ENCODE data around the gene DIO1. TPM values are rescaled to one million over a fixed set of nuclear protein-coding genes. Genes with fewer than 3 reads are reported as not detected.

The DIO1 gene
- total and polyA plus RNA-seq, 9 of the 15 experiments (the other 6 are each of a cell fraction or from before 2014, with no cell fraction given), result not detected

GRCh38 chr1:53945433-53946251 is 51.7 kb downstream of the DIO1 start, which contains the start of gene IFT25 (continued):
- TF ChIP-seq TARDBP (IDR thresholded peaks at IDR 0.05) (peak; percentile 87; the same call in 1 of the 2 replicates), ZNF140 (CRISPR knock-in tag; IDR thresholded peaks at IDR 0.05) (no peak), ZNF347 (CRISPR knock-in tag; IDR thresholded peaks at IDR 0.05; ENCODE audit: low read depth) (0 out of 2 replicates have a peak, but pooled peaks have one; percentile 32), EP400 (IDR thresholded peaks at IDR 0.05) (peak; percentile 63; the same call in 1 of the 2 replicates), GABPA (tag; conservative IDR thresholded peaks at IDR 0.05; ENCODE audit: low read depth) (peak; percentile 68), ELF2 (CRISPR knock-in tag; IDR thresholded peaks at IDR 0.05) (peak; percentile 54; the same call in 1 of the 2 replicates), FOS (IDR thresholded peaks at IDR 0.05; ENCODE audit: extremely low read depth, insufficient read length) (no peak), HDAC1 (IDR thresholded peaks at IDR 0.05) (peak in 1 of 2 experiments; percentile 95; a peak in 2 of 4 replicates), ZNF766 (CRISPR knock-in tag; conservative IDR thresholded peaks at IDR 0.05) (no peak), POLR2A (conservative IDR thresholded peaks at IDR 0.05) (peak; percentile 83), CUX1 (CRISPR knock-in tag; IDR thresholded peaks at IDR 0.05) (no peak), ZBTB2 (IDR thresholded peaks at IDR 0.05) (peak; percentile 78; the same call in 1 of the 2 replicates), MAFF (IDR thresholded peaks at IDR 0.05; ENCODE audit: low read length) (no peak), GATAD2A (IDR thresholded peaks at IDR 0.05) (peak; percentile 76)
- TF ChIP-seq, protein P1, sequence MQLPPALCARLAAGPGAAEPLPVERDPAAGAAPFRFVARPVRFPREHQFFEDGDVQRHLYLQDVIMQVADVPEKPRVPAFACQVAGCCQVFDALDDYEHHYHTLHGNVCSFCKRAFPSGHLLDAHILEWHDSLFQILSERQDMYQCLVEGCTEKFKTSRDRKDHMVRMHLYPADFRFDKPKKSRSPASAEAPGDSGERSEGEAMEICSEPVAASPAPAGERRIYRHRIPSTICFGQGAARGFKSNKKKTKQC (CRISPR knock-in tag; IDR thresholded peaks at IDR 0.05), result peak; percentile 70; the same call in 1 of the 2 replicates
- TF ChIP-seq, protein P2, sequence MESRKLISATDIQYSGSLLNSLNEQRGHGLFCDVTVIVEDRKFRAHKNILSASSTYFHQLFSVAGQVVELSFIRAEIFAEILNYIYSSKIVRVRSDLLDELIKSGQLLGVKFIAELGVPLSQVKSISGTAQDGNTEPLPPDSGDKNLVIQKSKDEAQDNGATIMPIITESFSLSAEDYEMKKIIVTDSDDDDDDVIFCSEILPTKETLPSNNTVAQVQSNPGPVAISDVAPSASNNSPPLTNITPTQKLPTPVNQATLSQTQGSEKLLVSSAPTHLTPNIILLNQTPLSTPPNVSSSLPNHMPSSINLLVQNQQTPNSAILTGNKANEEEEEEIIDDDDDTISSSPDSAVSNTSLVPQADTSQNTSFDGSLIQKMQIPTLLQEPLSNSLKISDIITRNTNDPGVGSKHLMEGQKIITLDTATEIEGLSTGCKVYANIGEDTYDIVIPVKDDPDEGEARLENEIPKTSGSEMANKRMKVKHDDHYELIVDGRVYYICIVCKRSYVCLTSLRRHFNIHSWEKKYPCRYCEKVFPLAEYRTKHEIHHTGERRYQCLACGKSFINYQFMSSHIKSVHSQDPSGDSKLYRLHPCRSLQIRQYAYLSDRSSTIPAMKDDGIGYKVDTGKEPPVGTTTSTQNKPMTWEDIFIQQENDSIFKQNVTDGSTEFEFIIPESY (CRISPR knock-in tag; IDR thresholded peaks at IDR 0.05), result 0 out of 2 replicates have a peak, but pooled peaks have one; percentile 5
- TF ChIP-seq, protein P3, sequence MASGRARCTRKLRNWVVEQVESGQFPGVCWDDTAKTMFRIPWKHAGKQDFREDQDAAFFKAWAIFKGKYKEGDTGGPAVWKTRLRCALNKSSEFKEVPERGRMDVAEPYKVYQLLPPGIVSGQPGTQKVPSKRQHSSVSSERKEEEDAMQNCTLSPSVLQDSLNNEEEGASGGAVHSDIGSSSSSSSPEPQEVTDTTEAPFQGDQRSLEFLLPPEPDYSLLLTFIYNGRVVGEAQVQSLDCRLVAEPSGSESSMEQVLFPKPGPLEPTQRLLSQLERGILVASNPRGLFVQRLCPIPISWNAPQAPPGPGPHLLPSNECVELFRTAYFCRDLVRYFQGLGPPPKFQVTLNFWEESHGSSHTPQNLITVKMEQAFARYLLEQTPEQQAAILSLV (tag; IDR thresholded peaks at IDR 0.05), result no peak
